Astrocyte of the hippocampus (primary cell): ENCODE results near the gene BCAS3.
"Not testable (repeated sequence)": the region's sequence is repeated elsewhere in the genome, so short reads cannot be mapped to it uniquely, and the experiment has no call there.

Experiments
- DNase-seq: peaks from one replicate; pipeline ENCODE4 v3.0.0; 2011; ENCODE audit warnings: low read depth, low spot score

BCAS3 gene

GRCh38 chr17:60874772-60875171, 197.1 kb downstream of the BCAS3 start:
- no peak for DNase-seq

GRCh38 chr17:60886731-60887613, 209.3 kb downstream of the BCAS3 start:
- not testable (repeated sequence) for DNase-seq

- no peak for DNase-seq
These were observed 210.0 kb downstream of the BCAS3 start for GRCh38 chr17:60887614-60888028.

GRCh38 chr17:60888812-60889709, 211.4 kb downstream of the BCAS3 start:
- peak; percentile 32 for DNase-seq

GRCh38 chr17:60891149-60891548, 213.5 kb downstream of the BCAS3 start:
- no peak for DNase-seq

- no peak for DNase-seq
These were observed 215.8 kb downstream of the BCAS3 start for GRCh38 chr17:60893475-60893874.

- DNase-seq = no peak
These were observed 219.3 kb downstream of the BCAS3 start for GRCh38 chr17:60896996-60897395.

- DNase-seq = no peak
These were observed 221.5 kb downstream of the BCAS3 start for GRCh38 chr17:60899115-60899514.

- no peak for DNase-seq
These were observed 223.0 kb downstream of the BCAS3 start for GRCh38 chr17:60900688-60901087.

GRCh38 chr17:60901242-60901641, 223.6 kb downstream of the BCAS3 start:
- peak; percentile 23 for DNase-seq

GRCh38 chr17:60901806-60902205, 224.2 kb downstream of the BCAS3 start:
- DNase-seq = peak; percentile 69

GRCh38 chr17:60902399-60902798, 224.7 kb downstream of the BCAS3 start:
- DNase-seq = peak; percentile 55

GRCh38 chr17:60904582-60904981, 226.9 kb downstream of the BCAS3 start:
- DNase-seq = no peak

- no peak for DNase-seq
These were observed 228.1 kb downstream of the BCAS3 start for GRCh38 chr17:60905709-60906108.

GRCh38 chr17:60908324-60908723, 230.7 kb downstream of the BCAS3 start:
- DNase-seq = no peak

GRCh38 chr17:60909405-60909804, 231.8 kb downstream of the BCAS3 start:
- DNase-seq = no peak

GRCh38 chr17:60910415-60910814, 232.8 kb downstream of the BCAS3 start:
- DNase-seq = no peak

GRCh38 chr17:60914078-60914477, 236.4 kb downstream of the BCAS3 start:
- no peak for DNase-seq

- no peak for DNase-seq
These were observed 238.4 kb downstream of the BCAS3 start for GRCh38 chr17:60916043-60916442.

- DNase-seq = no peak
These were observed 242.5 kb downstream of the BCAS3 start for GRCh38 chr17:60920107-60920506.

- no peak for DNase-seq
These were observed 245.3 kb downstream of the BCAS3 start for GRCh38 chr17:60923000-60923399.

GRCh38 chr17:60926466-60927183, 249.0 kb downstream of the BCAS3 start:
- no peak for DNase-seq
